Measurements from ENCODE around the gene UTS2R. TPM values are rescaled to one million over a fixed set of nuclear protein-coding genes. Genes with fewer than 3 reads are reported as not detected.

Gene UTS2R
- total and polyA plus RNA-seq, 3 experiments from 2014 or later, result not detected

DNA sequence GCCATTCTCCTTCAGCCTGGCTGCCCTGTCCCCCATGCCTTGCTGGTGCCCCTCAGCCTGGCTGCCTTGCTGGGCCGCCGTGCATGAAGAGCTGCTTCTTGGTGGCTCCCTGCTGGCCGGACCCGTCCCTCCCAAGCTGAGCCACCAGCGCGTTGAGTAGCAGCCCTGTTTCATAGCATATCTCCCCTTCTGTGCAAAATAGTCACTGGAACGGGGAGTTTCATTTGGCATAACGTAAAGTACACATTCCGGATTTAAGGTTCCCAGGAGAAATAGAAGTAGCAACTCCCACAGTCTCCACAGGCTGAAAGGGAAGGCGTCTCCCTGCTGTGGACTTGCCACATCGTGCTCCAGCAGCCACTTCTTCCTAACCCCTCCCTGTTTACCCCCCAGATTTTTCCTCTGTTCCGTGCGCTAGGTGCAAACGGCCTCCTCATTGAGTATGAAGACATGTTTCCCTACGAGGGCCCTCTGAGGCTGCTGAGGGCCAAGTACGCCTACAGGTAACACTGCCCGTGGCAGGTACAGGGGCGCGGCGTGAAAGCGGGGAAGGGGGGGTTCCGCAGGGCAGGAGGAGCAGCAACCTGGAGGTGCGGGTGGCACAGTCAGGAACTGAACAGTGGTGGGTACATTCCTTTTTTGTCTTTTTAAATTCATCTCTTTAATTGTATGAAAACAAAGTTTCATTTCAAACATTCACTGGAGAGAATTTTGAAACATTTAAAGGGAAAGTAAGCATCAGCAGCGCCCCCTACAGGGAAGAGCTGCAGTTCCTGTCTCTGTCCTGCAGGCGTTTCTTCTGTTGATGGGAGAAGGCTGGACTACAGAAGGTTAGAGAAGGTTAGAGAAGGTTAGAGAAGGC lies 52.7 kb downstream of the UTS2R start:
- peak overlapping the region in 2 of 8 donors; percentile 5 to 62 for H3K27ac Mint-ChIP-seq
- POLR2A ChIA-PET, result no interaction called here

DNA sequence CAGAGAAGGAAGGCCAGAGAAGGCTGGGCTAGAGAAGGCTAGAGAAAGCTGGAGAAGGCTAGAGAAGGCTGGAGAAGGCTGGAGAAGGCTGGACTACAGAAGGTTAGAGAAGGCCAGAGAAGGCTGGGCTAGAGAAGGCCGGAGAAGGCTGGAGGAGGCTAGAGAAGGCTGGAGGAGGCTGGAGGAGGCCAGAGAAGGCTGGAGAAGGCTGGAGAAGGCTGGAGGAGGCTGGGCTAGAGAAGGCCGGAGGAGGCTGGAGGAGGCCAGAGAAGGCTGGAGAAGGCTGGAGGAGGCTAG lies 53.2 kb downstream of the UTS2R start:
- ChIA-PET CTCF (no interaction called here), POLR2A (no interaction called here)
- Histone ChIP-seq H3K4me3 (ENCODE audit: low read length) (no peak overlapping the region), H3K36me3 (ENCODE audit: insufficient read depth, low read length) (peaks cover 12% of the 10 kb centered on the region), H3K27me3 (ENCODE audit: insufficient read depth, low read length, poor library complexity, severe bottlenecking) (no peaks in the 10 kb centered on the region), H3K4me1 (ENCODE audit: insufficient read depth, low read length) (peaks cover 10% of the 10 kb centered on the region), H3K27ac (ENCODE audit: low read depth, low read length) (no peak overlapping the region), H3K9me3 (ENCODE audit: low read length) (no peaks in the 10 kb centered on the region)
- no peaks in the 10 kb centered on the region for H3K9me3 Mint-ChIP-seq
- H3K4me1 Mint-ChIP-seq, result peaks cover 17 to 21% (median 21%) of the 10 kb centered on the region in 3 donors
- no peaks in the 10 kb centered on the region for H3K27me3 Mint-ChIP-seq
- peaks cover 7 to 27% (median 12%) of the 10 kb centered on the region in 3 donors for H3K36me3 Mint-ChIP-seq
- H3K27ac Mint-ChIP-seq, result peak overlapping the region in 2 of 8 donors; percentile 5 to 62
- no peak overlapping the region for H3K4me3 Mint-ChIP-seq
- DNase-seq, result no peak

More for the DNA sequence above, 52.7 kb downstream of the UTS2R start:
- H3K36me3 ChIP-seq (ENCODE audit: insufficient read depth, low read length), result peaks cover 12% of the 10 kb centered on the region
- peaks cover 4 to 26% (median 12%) of the 10 kb centered on the region in 3 donors for H3K36me3 Mint-ChIP-seq
- CTCF ChIA-PET, result interaction anchor here (1.4 kb wide), 1 partner anchor 127 kb away, joined by 3 read pairs; no protein-coding TSS in a partner anchor
- H3K9me3 Mint-ChIP-seq, result no peaks in the 10 kb centered on the region
- H3K27me3 ChIP-seq (ENCODE audit: insufficient read depth, low read length, poor library complexity, severe bottlenecking), result no peaks in the 10 kb centered on the region
- H3K27me3 Mint-ChIP-seq, result no peaks in the 10 kb centered on the region
- no peak overlapping the region for H3K27ac ChIP-seq (ENCODE audit: low read depth, low read length)
- peak overlapping the region in 1 of 7 donors; percentile 56 for H3K4me3 Mint-ChIP-seq
- peak; percentile 30 to 64 (median 37) for DNase-seq
- H3K9me3 ChIP-seq (ENCODE audit: low read length), result no peaks in the 10 kb centered on the region
- peaks cover 18 to 21% (median 21%) of the 10 kb centered on the region in 3 donors for H3K4me1 Mint-ChIP-seq
- H3K4me1 ChIP-seq (ENCODE audit: insufficient read depth, low read length), result peaks cover 15% of the 10 kb centered on the region
- H3K4me3 ChIP-seq (ENCODE audit: low read length), result no peak overlapping the region

Other genes starting within 250 kb of the UTS2R start
- 10 to 100 TPM; 69.8 to 77.6 TPM for gene CCDC57, start 158.9 kb upstream of the UTS2R start, total RNA-seq
- gene CCDC57, start 158.9 kb upstream of the UTS2R start, polyA plus RNA-seq, result 39.2 TPM
- gene SLC16A3, start 142.7 kb upstream of the UTS2R start, total RNA-seq, result 10 to 100 TPM; 27.5 to 31.8 TPM
- gene SLC16A3, start 142.7 kb upstream of the UTS2R start, polyA plus RNA-seq, result 3.3 TPM
- 100 to 1,000 TPM; 129 to 141 TPM for gene CSNK1D, start 98.1 kb upstream of the UTS2R start, total RNA-seq
- gene CSNK1D, start 98.1 kb upstream of the UTS2R start, polyA plus RNA-seq, result 74.6 TPM
- gene CD7, start 54.2 kb upstream of the UTS2R start, total RNA-seq, result 100 to 1,000 TPM; 186 to 190 TPM
- gene CD7, start 54.2 kb upstream of the UTS2R start, polyA plus RNA-seq, result 193 TPM
- gene SECTM1, start 38.0 kb upstream of the UTS2R start, total RNA-seq, result 1 to 10 TPM in 1 of 2 experiments, under 1 TPM in 1; 0.49 to 1.1 TPM
- 1.9 TPM for gene SECTM1, start 38.0 kb upstream of the UTS2R start, polyA plus RNA-seq
- gene TEX19, start 12.5 kb upstream of the UTS2R start, total RNA-seq, result not detected
- not detected for gene TEX19, start 12.5 kb upstream of the UTS2R start, polyA plus RNA-seq
- gene HEXD, start 46.6 kb downstream of the UTS2R start, total RNA-seq, result 10 to 100 TPM; 29.6 to 30.4 TPM
- gene HEXD, start 46.6 kb downstream of the UTS2R start, polyA plus RNA-seq, result 10.6 TPM
- gene OGFOD3, start 46.8 kb downstream of the UTS2R start, total RNA-seq, result 10 to 100 TPM; 27.9 to 28.4 TPM
- 29.9 TPM for gene OGFOD3, start 46.8 kb downstream of the UTS2R start, polyA plus RNA-seq
- 100 to 1,000 TPM; 184 to 189 TPM for gene CYBC1, start 79.0 kb downstream of the UTS2R start, total RNA-seq
- gene CYBC1, start 79.0 kb downstream of the UTS2R start, polyA plus RNA-seq, result 175 TPM
- 10 to 100 TPM; 62.2 to 63.0 TPM for gene NARF, start 87.0 kb downstream of the UTS2R start, total RNA-seq
- 95.3 TPM for gene NARF, start 87.0 kb downstream of the UTS2R start, polyA plus RNA-seq
- 10 to 100 TPM; 63.9 to 71.2 TPM for gene FOXK2, start 148.0 kb downstream of the UTS2R start, total RNA-seq
- gene FOXK2, start 148.0 kb downstream of the UTS2R start, polyA plus RNA-seq, result 8.2 TPM